GM18861 (cell line): ENCODE measurements around the gene NCAPG2.

Experiments
- ATAC-seq: cut with Tn5 transposase; IDR thresholded peaks from one replicate; pipeline ENCODE4 v1.9.1; 2021; ENCODE audit not compliant: unreplicated experiment

Gene NCAPG2

GRCh38 chr7:158733775-158734494 is 29.3 kb upstream of the NCAPG2 start:
- ATAC-seq, result no peak

- ATAC-seq, result no peak
Observed at GRCh38 chr7:158733220-158733519, 28.6 kb upstream of the NCAPG2 start.

GRCh38 chr7:158732494-158733219 is 28.1 kb upstream of the NCAPG2 start:
- ATAC-seq, result no peak

DNA sequence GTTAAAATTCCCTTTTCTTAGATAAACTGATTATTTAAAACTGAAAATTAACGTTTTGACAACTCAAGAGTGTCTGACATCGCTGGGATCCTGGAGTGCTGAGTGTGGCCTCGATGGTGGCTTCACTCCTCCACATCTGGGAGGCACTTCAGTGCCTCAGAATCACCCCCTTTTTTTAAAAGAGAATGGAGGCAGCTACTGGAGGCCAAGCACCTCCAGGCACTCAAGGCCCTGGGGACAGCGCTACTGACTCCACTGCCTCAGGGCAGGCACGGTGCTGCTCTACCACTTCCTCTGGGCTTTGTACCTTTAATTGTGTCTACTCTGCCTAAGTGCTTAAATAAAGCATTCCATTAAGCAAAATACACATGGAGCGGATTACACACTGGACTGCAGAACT is 27.2 kb upstream of the NCAPG2 start:
- ATAC-seq, result no peak

- ATAC-seq, result no peak
Observed at GRCh38 chr7:158730383-158731346, 26.1 kb upstream of the NCAPG2 start.

GRCh38 chr7:158729646-158730382 is 25.2 kb upstream of the NCAPG2 start:
- no peak for ATAC-seq

DNA sequence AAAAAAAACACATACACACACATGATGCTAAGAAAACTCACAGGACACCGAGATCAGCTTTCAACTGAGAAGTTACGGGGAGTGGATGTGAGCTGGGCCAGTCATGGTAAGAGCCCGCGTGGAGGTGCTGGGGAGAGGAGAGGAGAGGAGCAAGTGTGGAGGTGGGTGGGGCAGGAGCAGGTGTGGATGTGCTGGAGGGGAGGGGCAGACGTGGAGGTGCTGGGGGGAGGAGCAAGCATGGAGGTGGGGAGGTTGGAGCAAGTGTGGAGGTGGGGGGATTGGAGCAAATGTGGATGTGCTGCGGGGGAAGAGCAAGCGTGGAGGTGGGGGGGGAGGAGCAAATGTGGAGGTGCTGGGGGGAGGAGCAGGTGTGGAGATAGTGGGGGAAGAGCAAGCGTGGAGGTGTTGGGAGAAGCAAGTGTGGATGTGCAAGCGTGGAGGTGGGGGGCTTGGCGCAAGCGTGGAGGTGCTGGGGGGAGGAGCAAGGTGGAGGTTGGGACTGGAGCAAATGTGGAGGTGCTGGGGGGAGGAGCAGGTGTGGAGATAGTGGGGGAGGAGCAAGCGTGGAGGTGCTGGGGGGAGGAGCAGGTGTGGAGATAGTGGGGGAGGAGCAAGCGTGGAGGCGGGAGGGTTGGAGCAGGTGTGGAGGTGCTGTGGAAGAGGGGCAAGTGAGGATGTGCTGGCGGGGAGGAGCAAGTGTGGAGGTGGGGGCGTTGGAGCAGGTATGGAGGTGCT is 24.5 kb upstream of the NCAPG2 start:
- no peak for ATAC-seq

DNA sequence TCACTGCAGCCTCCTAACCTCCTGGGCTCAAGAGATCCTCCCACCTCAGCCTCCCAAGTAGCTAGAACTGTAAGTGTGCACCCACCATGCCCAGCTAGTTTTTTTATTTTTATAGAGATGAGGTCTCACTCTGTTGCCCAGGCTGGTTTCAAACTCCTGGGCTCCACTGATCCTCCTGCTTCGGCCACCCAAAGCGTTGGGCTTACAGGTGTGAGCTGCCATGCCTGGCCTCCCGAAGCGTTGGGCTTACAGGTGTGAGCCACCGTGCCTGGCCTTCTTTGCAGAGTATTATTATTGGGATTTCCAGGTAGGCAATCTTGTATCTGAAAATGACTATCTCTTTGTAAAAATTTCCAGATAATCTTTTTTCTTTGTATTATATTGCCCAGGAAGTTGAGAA is 23.1 kb upstream of the NCAPG2 start:
- no peak for ATAC-seq

DNA sequence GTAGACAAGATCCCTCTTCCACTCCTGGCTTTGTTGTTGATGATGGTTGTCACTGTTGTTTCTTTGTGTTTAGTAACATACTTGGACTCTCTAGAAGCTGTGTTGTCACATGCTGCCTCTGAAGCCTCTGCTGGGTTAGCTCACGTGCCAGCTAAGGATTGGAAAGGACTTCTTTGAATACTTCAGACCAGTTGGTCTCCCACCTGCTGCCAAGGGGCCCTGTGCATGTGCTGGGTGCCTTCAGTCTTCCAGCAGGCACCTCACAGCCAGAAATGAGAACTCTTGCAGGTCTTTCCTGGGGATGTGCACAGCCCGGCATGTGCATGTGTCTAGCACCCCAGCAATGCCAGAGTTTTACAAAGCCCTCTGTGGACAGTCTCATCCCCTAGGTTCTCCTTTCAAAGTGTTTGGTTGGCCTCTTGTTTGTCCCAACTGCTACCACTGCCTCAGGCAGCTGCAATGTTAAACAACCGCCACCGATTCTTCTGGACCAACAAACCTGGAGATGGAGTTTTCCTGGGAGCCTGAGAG is 21.7 kb upstream of the NCAPG2 start:
- no peak for ATAC-seq

DNA sequence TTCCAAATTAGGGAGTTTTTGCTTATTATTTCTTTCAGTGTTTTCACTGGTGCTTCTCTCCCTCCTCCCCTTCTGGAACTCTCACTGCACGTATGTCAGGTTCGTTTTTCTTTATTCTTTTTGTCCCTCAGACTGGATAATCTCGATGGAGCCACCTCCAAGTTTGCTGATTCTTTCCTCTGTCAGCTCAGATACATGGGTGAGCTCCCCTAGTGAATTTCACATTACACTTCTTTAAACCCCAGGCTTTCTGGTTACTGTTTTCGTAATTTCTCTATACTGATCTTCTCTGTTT is 20.8 kb upstream of the NCAPG2 start:
- no peak for ATAC-seq

- no peak for ATAC-seq
Observed at GRCh38 chr7:158724658-158725505, 20.3 kb upstream of the NCAPG2 start.

DNA sequence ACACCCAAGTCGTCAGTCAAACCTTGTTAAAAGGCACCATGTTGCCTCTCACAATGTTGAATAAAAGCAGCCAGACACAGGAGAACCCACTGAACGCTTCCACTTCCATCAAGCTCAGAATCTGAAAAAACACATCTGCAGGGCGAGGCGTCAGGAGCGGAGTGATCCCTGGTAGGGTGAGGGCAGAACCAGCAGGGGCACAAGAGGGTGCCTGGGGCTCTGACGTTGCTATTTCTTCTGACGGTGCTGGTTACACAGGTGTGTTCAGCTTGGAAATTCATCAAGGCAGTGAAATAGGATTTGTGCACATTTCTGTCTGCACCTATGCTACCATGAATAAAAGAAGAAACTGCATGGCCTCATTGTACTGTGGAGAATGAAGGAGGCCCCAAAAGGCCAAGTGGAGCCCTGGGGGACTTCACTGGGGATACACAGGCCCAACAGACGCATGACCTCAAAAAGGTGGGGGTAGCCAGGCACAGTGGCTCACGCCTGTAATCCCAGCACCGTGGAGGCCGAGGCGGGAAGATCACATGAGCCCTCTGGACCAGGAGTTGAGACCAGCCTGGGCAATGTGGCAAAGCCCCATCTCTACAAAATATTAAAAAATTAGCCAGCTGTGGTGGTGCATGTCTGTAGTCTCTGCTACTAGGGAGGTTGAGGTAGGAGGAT is 19.2 kb upstream of the NCAPG2 start:
- ATAC-seq, result no peak

GRCh38 chr7:158723266-158723665 is 18.7 kb upstream of the NCAPG2 start:
- no peak for ATAC-seq

- ATAC-seq, result no peak
Observed at GRCh38 chr7:158722574-158723237, 18.1 kb upstream of the NCAPG2 start.

DNA sequence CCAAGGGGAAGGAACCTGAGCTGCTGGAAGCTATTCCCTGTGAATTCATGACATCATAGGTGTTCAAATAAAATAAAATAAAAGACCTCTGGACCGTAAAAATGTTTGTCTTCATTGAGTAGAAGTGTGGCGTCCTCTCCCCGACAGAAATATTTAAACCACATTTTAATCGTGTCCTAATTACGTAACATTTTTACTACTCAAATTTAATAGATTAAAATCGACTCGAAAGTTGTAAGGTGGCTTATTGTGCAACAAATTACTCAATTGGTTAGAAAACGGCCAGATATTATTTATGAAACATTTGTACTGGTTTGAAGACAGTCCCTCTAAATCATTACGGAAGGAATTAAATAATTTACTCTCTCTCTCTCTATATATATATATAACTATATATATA is 15.5 kb upstream of the NCAPG2 start:
- ATAC-seq, result no peak

DNA sequence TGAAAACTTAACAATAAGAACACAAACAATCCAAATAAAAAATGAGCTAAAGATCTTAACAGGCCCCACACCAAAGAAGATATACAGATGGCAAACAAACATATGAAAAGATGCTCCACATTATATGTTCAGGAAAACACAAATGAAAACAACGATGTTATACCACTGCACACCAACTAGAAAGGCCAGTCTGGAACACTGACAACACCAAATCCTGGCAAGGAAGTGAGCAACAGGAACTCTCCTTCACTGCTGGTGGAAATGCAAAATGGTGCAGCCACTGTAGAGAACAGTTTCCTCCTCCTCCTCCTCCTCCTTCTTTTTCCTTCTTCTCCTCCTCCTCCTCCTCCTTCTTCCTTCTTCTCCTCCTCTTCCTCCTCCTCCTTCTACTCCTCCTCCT is 12.2 kb upstream of the NCAPG2 start:
- no peak for ATAC-seq

DNA sequence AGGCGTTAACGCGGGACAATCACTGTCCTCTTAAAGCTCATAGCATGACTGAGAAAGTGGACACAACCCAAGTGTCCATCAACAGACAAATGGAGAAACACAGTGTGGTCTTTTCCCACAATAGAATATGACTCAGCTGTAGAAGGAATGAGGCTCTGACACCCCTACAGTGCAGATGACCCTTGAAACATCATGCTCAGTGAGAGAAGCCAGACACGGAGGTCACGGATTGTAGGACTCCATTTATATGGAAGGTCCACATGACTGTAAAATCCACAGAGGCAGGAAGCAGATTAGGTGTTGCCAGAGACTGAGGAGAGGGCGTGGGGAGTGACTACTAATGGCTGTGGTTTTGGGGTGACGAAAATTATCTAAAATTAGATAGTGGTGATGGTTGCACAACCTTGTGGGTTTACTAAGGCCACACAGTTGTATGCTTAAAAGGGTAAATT is 6.1 kb upstream of the NCAPG2 start:
- no peak for ATAC-seq

- ATAC-seq, result no peak
Observed at GRCh38 chr7:158707610-158708009, 3.0 kb upstream of the NCAPG2 start.
